SK-N-SH treated with all-trans-retinoic acid at 6 μM for 48 hours (cell line): Measurements from ENCODE around the gene DOHH.

ENCODE experiments used
- ATAC-seq: fragments of 200-7000 bp; cut with Tn5 transposase; 3 replicates; pipeline ENCODE4 v1.9.1; 2020; ENCODE audit warnings: mild to moderate bottlenecking, moderate library complexity
- CREB5 ChIP-seq: fragments of 250-450 bp; sonication (Bioruptor Pico); IDR thresholded peaks from 2 replicates; pipeline ENCODE4 v1.5.1; 2020; ENCODE audit warnings: low read depth, mild to moderate bottlenecking, moderate library complexity
- CSDC2 ChIP-seq: fragments of 250-450 bp; sonication (Bioruptor Pico); IDR thresholded peaks from 2 replicates; pipeline ENCODE4 v1.5.0; 2020; ENCODE audit warnings: mild to moderate bottlenecking, moderate library complexity
- CSRNP3 ChIP-seq: fragments of 250-450 bp; sonication (Bioruptor Pico); IDR thresholded peaks from 2 replicates; pipeline ENCODE4 v1.5.1; 2021; ENCODE audit warnings: mild to moderate bottlenecking, moderate library complexity
- ESRRG ChIP-seq: fragments of 250-450 bp; sonication (Bioruptor Pico); IDR thresholded peaks from 2 replicates; pipeline ENCODE4 v1.6.1; 2021; ENCODE audit warnings: mild to moderate bottlenecking
- GLIS3 ChIP-seq: fragments of 250-450 bp; sonication (Bioruptor Pico); IDR thresholded peaks from 2 replicates; pipeline ENCODE4 v1.5.0; 2020; ENCODE audit warnings: mild to moderate bottlenecking, moderate library complexity
- PPARA ChIP-seq: fragments of 250-450 bp; sonication (Bioruptor Pico); IDR thresholded peaks from 2 replicates; pipeline ENCODE4 v1.5.0; 2020; ENCODE audit warnings: mild to moderate bottlenecking, borderline replicate concordance
- RARB ChIP-seq: fragments of 250-450 bp; sonication (Bioruptor Pico); IDR thresholded peaks from 2 replicates; pipeline ENCODE4 v1.8.0; 2021; ENCODE audit warnings: mild to moderate bottlenecking, moderate library complexity
- SNAI2 ChIP-seq: fragments of 250-450 bp; sonication (Bioruptor Pico); IDR thresholded peaks from 2 replicates; pipeline ENCODE4 v1.5.0; 2020; ENCODE audit warnings: mild to moderate bottlenecking, moderate library complexity
- TCF4 ChIP-seq: fragments of 250-450 bp; sonication (Bioruptor Pico); IDR thresholded peaks from 2 replicates; pipeline ENCODE4 v1.8.0; 2021; ENCODE audit warnings: mild to moderate bottlenecking, moderate library complexity, borderline replicate concordance
- TOX ChIP-seq: fragments of 250-450 bp; sonication (Bioruptor Pico); IDR thresholded peaks from 2 replicates; pipeline ENCODE4 v1.8.0; 2021; ENCODE audit warnings: mild to moderate bottlenecking, moderate library complexity, borderline replicate concordance
- ZFP3 ChIP-seq: fragments of 250-450 bp; sonication (Bioruptor Pico); IDR thresholded peaks from 2 replicates; pipeline ENCODE4 v1.5.0; 2020; ENCODE audit warnings: mild to moderate bottlenecking, moderate library complexity
- ZNF70 ChIP-seq: fragments of 450-650 bp; formaldehyde crosslinking; IDR thresholded peaks from 2 replicates; pipeline ENCODE4 v1.5.0; 2020; ENCODE audit warnings: mild to moderate bottlenecking, moderate library complexity
- ZNF8 ChIP-seq: fragments of 450-650 bp; formaldehyde crosslinking; IDR thresholded peaks from 2 replicates; pipeline ENCODE4 v1.5.0; 2020; ENCODE audit warnings: mild to moderate bottlenecking, moderate library complexity
- TF ChIP-seq, protein P1 (sequence below): fragments of 250-450 bp; sonication (Bioruptor Pico); IDR thresholded peaks from 2 replicates; pipeline ENCODE4 v1.8.0; 2020; ENCODE audit warnings: mild to moderate bottlenecking, moderate library complexity, borderline replicate concordance
- TF ChIP-seq, protein P2 (sequence below): fragments of 250-450 bp; sonication (Bioruptor Pico); IDR thresholded peaks from 2 replicates; pipeline ENCODE4 v1.5.0; 2020; ENCODE audit warnings: mild to moderate bottlenecking, moderate library complexity

The DOHH gene

GRCh38 chr19:3470500-3471128, 29.9 kb downstream of the DOHH start:
- no peak for TF ChIP-seq SNAI2 (CRISPR knock-in tag)
- TF ChIP-seq, protein P1, sequence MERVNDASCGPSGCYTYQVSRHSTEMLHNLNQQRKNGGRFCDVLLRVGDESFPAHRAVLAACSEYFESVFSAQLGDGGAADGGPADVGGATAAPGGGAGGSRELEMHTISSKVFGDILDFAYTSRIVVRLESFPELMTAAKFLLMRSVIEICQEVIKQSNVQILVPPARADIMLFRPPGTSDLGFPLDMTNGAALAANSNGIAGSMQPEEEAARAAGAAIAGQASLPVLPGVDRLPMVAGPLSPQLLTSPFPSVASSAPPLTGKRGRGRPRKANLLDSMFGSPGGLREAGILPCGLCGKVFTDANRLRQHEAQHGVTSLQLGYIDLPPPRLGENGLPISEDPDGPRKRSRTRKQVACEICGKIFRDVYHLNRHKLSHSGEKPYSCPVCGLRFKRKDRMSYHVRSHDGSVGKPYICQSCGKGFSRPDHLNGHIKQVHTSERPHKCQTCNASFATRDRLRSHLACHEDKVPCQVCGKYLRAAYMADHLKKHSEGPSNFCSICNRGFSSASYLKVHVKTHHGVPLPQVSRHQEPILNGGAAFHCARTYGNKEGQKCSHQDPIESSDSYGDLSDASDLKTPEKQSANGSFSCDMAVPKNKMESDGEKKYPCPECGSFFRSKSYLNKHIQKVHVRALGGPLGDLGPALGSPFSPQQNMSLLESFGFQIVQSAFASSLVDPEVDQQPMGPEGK (CRISPR knock-in tag): no peak
- TF ChIP-seq ZNF70: no peak
- no peak for TF ChIP-seq CSRNP3 (CRISPR knock-in tag)
- TF ChIP-seq, all 23 proteins: peak for 0
- peak; percentile 15; the same call in 2 of the 3 replicates for ATAC-seq

GRCh38 chr19:3469638-3470499, 30.6 kb downstream of the DOHH start:
- no peak for ATAC-seq
- TF ChIP-seq CREB5 (CRISPR knock-in tag) (no peak), ESRRG (CRISPR knock-in tag) (no peak), ZFP3 (CRISPR knock-in tag) (no peak)
- TF ChIP-seq, all 23 proteins: peak for 0

- TF ChIP-seq TCF4 (CRISPR knock-in tag): no peak
- no peak for TF ChIP-seq ZNF70
- no peak for TF ChIP-seq RARB (CRISPR knock-in tag)
- TF ChIP-seq GLIS3 (CRISPR knock-in tag): no peak
- TF ChIP-seq CSRNP3 (CRISPR knock-in tag): no peak
- TF ChIP-seq ESRRG (CRISPR knock-in tag): no peak
- no peak for TF ChIP-seq ZNF8 (CRISPR knock-in tag)
- no peak for ATAC-seq
Measured at GRCh38 chr19:3468211-3468610, 32.3 kb downstream of the DOHH start.

DNA sequence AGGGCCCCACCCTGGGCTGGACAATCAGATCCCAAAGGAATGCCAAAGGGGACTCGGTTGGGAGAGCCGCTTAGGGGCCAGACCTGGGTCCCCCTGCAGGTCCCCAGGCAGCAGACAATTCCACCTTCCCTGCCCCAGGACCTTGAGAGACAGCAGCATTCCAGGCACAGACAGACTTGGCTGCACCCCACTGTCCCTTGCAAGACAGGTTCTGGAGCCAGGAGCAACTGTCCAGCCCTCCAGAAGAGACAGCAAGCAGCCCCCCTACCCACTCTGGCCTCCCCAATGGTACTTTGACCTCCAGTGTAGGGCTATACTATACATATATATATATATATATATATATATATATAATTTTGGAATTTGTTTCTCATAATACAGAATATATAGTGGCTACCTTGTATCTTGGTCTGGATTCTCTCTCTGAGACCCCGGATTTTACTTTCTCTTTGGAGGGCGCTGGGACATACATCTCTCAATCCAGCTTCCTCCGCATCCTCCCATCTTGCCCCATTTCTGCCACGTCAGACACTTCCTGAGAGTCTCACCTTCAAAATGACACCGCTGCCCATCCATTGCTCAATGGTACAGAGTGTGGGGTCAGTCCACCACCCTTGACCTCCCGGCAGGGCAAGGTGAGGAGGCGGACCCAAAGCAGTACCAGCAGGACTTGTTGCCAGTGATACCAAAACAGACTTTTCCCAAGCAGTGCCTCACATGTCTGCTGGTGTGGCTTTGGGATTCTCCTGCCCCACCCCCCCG, 32.9 kb downstream of the DOHH start:
- no peak for TF ChIP-seq ESRRG (CRISPR knock-in tag)
- no peak for TF ChIP-seq TOX (CRISPR knock-in tag)
- no peak for TF ChIP-seq CSDC2 (CRISPR knock-in tag)
- TF ChIP-seq PPARA (CRISPR knock-in tag): no peak
- no peak for TF ChIP-seq GLIS3 (CRISPR knock-in tag)
- TF ChIP-seq, protein P2, sequence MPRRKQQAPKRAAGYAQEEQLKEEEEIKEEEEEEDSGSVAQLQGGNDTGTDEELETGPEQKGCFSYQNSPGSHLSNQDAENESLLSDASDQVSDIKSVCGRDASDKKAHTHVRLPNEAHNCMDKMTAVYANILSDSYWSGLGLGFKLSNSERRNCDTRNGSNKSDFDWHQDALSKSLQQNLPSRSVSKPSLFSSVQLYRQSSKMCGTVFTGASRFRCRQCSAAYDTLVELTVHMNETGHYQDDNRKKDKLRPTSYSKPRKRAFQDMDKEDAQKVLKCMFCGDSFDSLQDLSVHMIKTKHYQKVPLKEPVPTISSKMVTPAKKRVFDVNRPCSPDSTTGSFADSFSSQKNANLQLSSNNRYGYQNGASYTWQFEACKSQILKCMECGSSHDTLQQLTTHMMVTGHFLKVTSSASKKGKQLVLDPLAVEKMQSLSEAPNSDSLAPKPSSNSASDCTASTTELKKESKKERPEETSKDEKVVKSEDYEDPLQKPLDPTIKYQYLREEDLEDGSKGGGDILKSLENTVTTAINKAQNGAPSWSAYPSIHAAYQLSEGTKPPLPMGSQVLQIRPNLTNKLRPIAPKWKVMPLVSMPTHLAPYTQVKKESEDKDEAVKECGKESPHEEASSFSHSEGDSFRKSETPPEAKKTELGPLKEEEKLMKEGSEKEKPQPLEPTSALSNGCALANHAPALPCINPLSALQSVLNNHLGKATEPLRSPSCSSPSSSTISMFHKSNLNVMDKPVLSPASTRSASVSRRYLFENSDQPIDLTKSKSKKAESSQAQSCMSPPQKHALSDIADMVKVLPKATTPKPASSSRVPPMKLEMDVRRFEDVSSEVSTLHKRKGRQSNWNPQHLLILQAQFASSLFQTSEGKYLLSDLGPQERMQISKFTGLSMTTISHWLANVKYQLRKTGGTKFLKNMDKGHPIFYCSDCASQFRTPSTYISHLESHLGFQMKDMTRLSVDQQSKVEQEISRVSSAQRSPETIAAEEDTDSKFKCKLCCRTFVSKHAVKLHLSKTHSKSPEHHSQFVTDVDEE (CRISPR knock-in tag): no peak
- TF ChIP-seq SNAI2 (CRISPR knock-in tag): no peak
- ATAC-seq: no peak
